Right lobe of liver (tissue), 6 donors: ENCODE measurements around the gene ZNF655. TPM values are rescaled to one million over a fixed set of nuclear protein-coding genes. Genes with fewer than 3 reads are reported as not detected.

ENCODE experiments used
- ATAC-seq, 4 donors: fragments of 200-7000 bp; cut with Tn5 transposase; one replicate each; pipeline ENCODE4 v1.9.1; 2020; ENCODE audit warnings: mild to moderate bottlenecking in 4 of 4, moderate library complexity in 4 of 4
- DNase-seq, 3 donors: peaks; one replicate each; pipeline ENCODE4 v3.0.0-alpha.2; 2020
- H3K27ac ChIP-seq, 3 donors: fragments of 200-600 bp; one replicate each; pipeline ENCODE4 v1.8.0; 2022
- H3K27me3 ChIP-seq, 2 donors: fragments of 200-600 bp; one replicate each; pipeline ENCODE4 v1.8.0; 2022
- H3K36me3 ChIP-seq, 4 donors: fragments of 200-600 bp; sonication (generic) in 1 of 4; one replicate each; pipeline versions ENCODE4 v1.5.1 to v1.8.0; 2017 to 2022; ENCODE audit warnings: control low read depth in 1 of 4
- H3K4me1 ChIP-seq, 4 donors: fragments of 200-600 bp; sonication (generic) in 1 of 4; one replicate each; pipeline versions ENCODE4 v1.5.1 to v1.8.0; 2017 to 2022; ENCODE audit warnings: control low read depth in 1 of 4
- H3K4me3 ChIP-seq, 3 donors: fragments of 200-600 bp; one replicate each; pipeline ENCODE4 v1.8.0; 2022
- H3K9me3 ChIP-seq, 4 donors: fragments of 200-600 bp; sonication (generic) in 1 of 4; one replicate each; pipeline versions ENCODE4 v1.5.1 to v1.8.0; 2017 to 2022; ENCODE audit warnings: control low read depth in 1 of 4
- POLR2A ChIP-seq: fragments of 450-650 bp; IDR thresholded peaks from one replicate; pipeline ENCODE4 v1.6.1; 2017; ENCODE audit warnings: antibody characterized with exemption, mild to moderate bottlenecking
- WGBS: methylation state at CpG from one replicate; pipeline ENCODE4 v1.1.6; 2018; ENCODE audit warnings: low coverage, low lambda C conversion rate; ENCODE audit not compliant: insufficient coverage; ENCODE audit errors: missing lambda C conversion rate; 5-methylcytosine and 5-hydroxymethylcytosine counted together
- intact Hi-C, 2 donors: fragments of 100-400 bp; cut with DNase I; formaldehyde crosslinking; loops; one replicate each; pipeline versions ENCODE4 v1.11.2 to v1.14.1; 2022
- total RNA-seq, 6 experiments: library from RNA; depleted of rRNA in 2 of 6; stranded (reverse); fragments of >200 nt in 2 of 6; fragmentation: NEBNext Ultra II Directional in 3 of 6; extraction: Animal tissue kit (Norgen Biotek cat#: 25700) in 3 of 6; gene quantifications; one replicate each; pipeline versions ENCODE4 v1.1.0 to v1.2.4, GENCODE V29; 2016 to 2023
- TF ChIP-seq, protein P1 (sequence below), 4 donors: fragments of 200-600 bp in 3 of 4; fragments of 450-650 bp in 1 of 4; IDR thresholded peaks; one replicate each; pipeline versions ENCODE4 v1.5.1 to v1.8.0; 2016 to 2022; ENCODE audit warnings: antibody characterized with exemption in 4 of 4, mild to moderate bottlenecking in 2 of 4
- donor health status: DM: no; HTN: yes; CAD: no.
- donor health status: DM: no; HTN: no; CAD: no.
- donor health status: DM: no; HTN: no; CAD: no.
- donor health status: DM: no; HTN: yes; CAD: no.
- donor health status: DM: no; HTN: yes; CAD: no.

ZNF655 gene
- total RNA-seq, 6 experiments from 2014 or later: 21.5 to 44.4 (median 26.0) TPM

DNA sequence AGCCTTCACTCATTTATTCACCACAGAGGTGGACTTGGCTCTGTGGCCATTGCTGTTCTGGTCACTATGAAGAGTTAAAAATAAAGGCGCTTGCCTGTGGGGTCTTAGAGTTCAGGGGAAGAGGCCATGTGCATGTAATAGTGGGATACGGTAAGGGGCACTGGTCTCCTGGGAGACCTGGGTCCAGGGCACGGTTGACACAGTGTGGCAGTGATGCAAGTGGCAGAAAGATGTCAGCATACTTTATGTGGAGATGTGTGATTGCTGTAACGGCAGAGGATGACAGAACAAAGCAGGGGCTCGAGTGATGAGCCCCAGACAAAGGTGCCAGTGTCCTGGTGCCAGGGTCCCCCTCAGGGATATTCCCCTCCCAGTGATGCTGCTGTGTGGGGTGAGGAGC lies 66.9 kb downstream of the ZNF655 start:
- no peaks in the 10 kb centered on the region for H3K27me3 ChIP-seq
- no peak overlapping the region for H3K4me3 ChIP-seq
- no peak for DNase-seq
- H3K4me1 ChIP-seq: no peaks in the 10 kb centered on the region
- WGBS: 89% methylated on average over 3 of the region's 5 CpGs
- no peak for ATAC-seq
- no peak overlapping the region for H3K27ac ChIP-seq
- TF ChIP-seq, protein P1, sequence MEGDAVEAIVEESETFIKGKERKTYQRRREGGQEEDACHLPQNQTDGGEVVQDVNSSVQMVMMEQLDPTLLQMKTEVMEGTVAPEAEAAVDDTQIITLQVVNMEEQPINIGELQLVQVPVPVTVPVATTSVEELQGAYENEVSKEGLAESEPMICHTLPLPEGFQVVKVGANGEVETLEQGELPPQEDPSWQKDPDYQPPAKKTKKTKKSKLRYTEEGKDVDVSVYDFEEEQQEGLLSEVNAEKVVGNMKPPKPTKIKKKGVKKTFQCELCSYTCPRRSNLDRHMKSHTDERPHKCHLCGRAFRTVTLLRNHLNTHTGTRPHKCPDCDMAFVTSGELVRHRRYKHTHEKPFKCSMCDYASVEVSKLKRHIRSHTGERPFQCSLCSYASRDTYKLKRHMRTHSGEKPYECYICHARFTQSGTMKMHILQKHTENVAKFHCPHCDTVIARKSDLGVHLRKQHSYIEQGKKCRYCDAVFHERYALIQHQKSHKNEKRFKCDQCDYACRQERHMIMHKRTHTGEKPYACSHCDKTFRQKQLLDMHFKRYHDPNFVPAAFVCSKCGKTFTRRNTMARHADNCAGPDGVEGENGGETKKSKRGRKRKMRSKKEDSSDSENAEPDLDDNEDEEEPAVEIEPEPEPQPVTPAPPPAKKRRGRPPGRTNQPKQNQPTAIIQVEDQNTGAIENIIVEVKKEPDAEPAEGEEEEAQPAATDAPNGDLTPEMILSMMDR (IDR thresholded peaks at IDR 0.05): no peak
- no peak for TF ChIP-seq POLR2A
- intact Hi-C loops: no loop called here
- H3K9me3 ChIP-seq: no peaks in the 10 kb centered on the region
- peaks cover 10 to 97% (median 47%) of the 10 kb centered on the region in 4 donors for H3K36me3 ChIP-seq

DNA sequence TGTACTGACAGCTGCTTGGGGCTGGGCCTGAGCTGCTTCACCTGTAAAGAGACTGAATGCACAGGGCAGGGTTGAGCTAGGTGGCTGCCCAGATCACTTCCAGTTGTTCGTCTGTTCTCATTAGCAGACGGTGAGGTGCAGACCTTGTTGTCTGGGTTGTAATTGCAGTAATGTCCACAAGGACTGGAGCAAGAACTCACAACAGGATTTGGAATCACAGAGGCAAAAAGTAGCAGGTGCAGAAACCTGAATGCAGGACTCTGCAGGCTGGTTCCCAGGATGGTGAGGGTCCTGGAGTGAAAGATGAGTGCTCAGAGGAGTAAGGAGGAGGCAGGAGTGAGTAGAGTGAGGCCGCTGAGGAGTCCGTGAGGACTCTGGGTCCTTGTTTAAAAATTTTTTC lies 67.5 kb downstream of the ZNF655 start:
- Histone ChIP-seq H3K4me3 (no peak overlapping the region), H3K9me3 (no peaks in the 10 kb centered on the region), H3K4me1 (peaks cover 0 to 6% (median 0%) of the 10 kb centered on the region in 4 donors), H3K36me3 (peaks cover 10 to 91% (median 44%) of the 10 kb centered on the region in 4 donors), H3K27me3 (no peaks in the 10 kb centered on the region), H3K27ac (no peak overlapping the region)
- ATAC-seq: no peak
- intact Hi-C loops: no loop called here
- TF ChIP-seq, protein P1 (IDR thresholded peaks at IDR 0.05): no peak
- TF ChIP-seq POLR2A: no peak
- DNase-seq: no peak
- 94% methylated on average over 4 of the region's 4 CpGs for WGBS

Other genes with a start within 250 kb of the ZNF655 start
- gene ARPC1A, start 232.7 kb upstream of the ZNF655 start, total RNA-seq: 10 to 100 TPM; 50.0 to 78.0 (median 63.4) TPM
- gene ARPC1B, start 183.9 kb upstream of the ZNF655 start, total RNA-seq: 100 to 1,000 TPM in 2 of 6 experiments, 10 to 100 TPM in 4; 24.4 to 197 (median 52.7) TPM
- gene PDAP1, start 150.0 kb upstream of the ZNF655 start, total RNA-seq: 10 to 100 TPM; 36.3 to 52.9 (median 39.6) TPM
- 10 to 100 TPM; 25.6 to 49.2 (median 33.3) TPM for gene BUD31, start 149.7 kb upstream of the ZNF655 start, total RNA-seq
- 1 to 10 TPM; 2.4 to 5.3 (median 2.8) TPM for gene PTCD1, start 119.8 kb upstream of the ZNF655 start, total RNA-seq
- 10 to 100 TPM; 10.1 to 16.7 (median 12.0) TPM for gene CPSF4, start 119.7 kb upstream of the ZNF655 start, total RNA-seq
- 1,000 to 10,000 TPM in 2 of 6 experiments, 100 to 1,000 TPM in 4; 134 to 1,633 (median 145) TPM for gene ATP5MF, start 92.5 kb upstream of the ZNF655 start, total RNA-seq
- 1 to 10 TPM; 2.8 to 5.6 (median 4.0) TPM for gene ZNF789, start 85.8 kb upstream of the ZNF655 start, total RNA-seq
- gene ZNF394, start 58.4 kb upstream of the ZNF655 start, total RNA-seq: 10 to 100 TPM in 2 of 6 experiments, 1 to 10 TPM in 4; 6.6 to 12.3 (median 9.4) TPM
- gene ZKSCAN5, start 54.0 kb upstream of the ZNF655 start, total RNA-seq: 1 to 10 TPM; 2.7 to 4.4 (median 3.1) TPM
- 1 to 10 TPM; 1.4 to 3.4 (median 2.3) TPM for gene FAM200A, start 6.5 kb upstream of the ZNF655 start, total RNA-seq
- gene TMEM225B, start 39.6 kb downstream of the ZNF655 start, total RNA-seq: 1 to 10 TPM in 1 of 6 experiments, under 1 TPM in 3, not detected in 2; 0.25 to 1.4 (median 0.29) TPM
- 1 to 10 TPM; 4.5 to 7.4 (median 6.0) TPM for gene ZSCAN25, start 58.3 kb downstream of the ZNF655 start, total RNA-seq
- gene CYP3A5, start 121.4 kb downstream of the ZNF655 start, total RNA-seq: 100 to 1,000 TPM; 307 to 774 (median 646) TPM
- gene CYP3A7, start 176.6 kb downstream of the ZNF655 start, total RNA-seq: 100 to 1,000 TPM in 4 of 6 experiments, 10 to 100 TPM in 2; 19.8 to 623 (median 340) TPM
- over 10,000 TPM in 1 of 6 experiments, 1,000 to 10,000 TPM in 2, 100 to 1,000 TPM in 3; 443 to 12,747 (median 1,120) TPM for gene CYP3A4, start 225.5 kb downstream of the ZNF655 start, total RNA-seq